Neural crest cell (in vitro differentiated cells): Measurements from ENCODE around the gene SEMA4A. TPM values are rescaled to one million over a fixed set of nuclear protein-coding genes. Genes with fewer than 3 reads are reported as not detected.

ENCODE experiments used
- DNase-seq: peaks from one replicate; pipeline ENCODE4 v3.0.0; 2021; ENCODE audit warnings: low read depth, mixed read lengths, low spot score
- H3K27ac Mint-ChIP-seq: one replicate; pipeline ENCODE4 v1.8.0; 2021; ENCODE audit warnings: mild to moderate bottlenecking, mixed read lengths; ENCODE audit not compliant: unreplicated experiment
- H3K27me3 Mint-ChIP-seq: 2 replicates; pipeline ENCODE4 v1.8.0; 2021; ENCODE audit warnings: low read depth, mild to moderate bottlenecking, mixed read lengths
- H3K36me3 Mint-ChIP-seq: 2 replicates; pipeline ENCODE4 v1.8.0; 2021; ENCODE audit warnings: low read depth, mild to moderate bottlenecking, mixed read lengths
- H3K4me1 Mint-ChIP-seq: 2 replicates; pipeline ENCODE4 v1.8.0; 2021; ENCODE audit warnings: mixed read lengths
- H3K4me3 Mint-ChIP-seq: one replicate; pipeline ENCODE4 v1.8.0; 2021; ENCODE audit warnings: mild to moderate bottlenecking, mixed read lengths
- H3K9me3 Mint-ChIP-seq: 2 replicates; pipeline ENCODE4 v1.8.0; 2021; ENCODE audit warnings: mixed read lengths
- total RNA-seq: library from RNA; stranded (reverse); gene quantifications from 2 replicates; pipeline ENCODE4 v1.2.1, GENCODE V29; 2021
- TF ChIP-seq, protein P1 (sequence below): fragments of 200-600 bp; sonication (generic); conservative IDR thresholded peaks from 2 replicates; pipeline ENCODE4 v1.5.0; 2021; ENCODE audit warnings: antibody characterized with exemption, mild to moderate bottlenecking

The SEMA4A gene
- total RNA-seq, 1 donor from 2014 or later, result 1.3 TPM

DNA sequence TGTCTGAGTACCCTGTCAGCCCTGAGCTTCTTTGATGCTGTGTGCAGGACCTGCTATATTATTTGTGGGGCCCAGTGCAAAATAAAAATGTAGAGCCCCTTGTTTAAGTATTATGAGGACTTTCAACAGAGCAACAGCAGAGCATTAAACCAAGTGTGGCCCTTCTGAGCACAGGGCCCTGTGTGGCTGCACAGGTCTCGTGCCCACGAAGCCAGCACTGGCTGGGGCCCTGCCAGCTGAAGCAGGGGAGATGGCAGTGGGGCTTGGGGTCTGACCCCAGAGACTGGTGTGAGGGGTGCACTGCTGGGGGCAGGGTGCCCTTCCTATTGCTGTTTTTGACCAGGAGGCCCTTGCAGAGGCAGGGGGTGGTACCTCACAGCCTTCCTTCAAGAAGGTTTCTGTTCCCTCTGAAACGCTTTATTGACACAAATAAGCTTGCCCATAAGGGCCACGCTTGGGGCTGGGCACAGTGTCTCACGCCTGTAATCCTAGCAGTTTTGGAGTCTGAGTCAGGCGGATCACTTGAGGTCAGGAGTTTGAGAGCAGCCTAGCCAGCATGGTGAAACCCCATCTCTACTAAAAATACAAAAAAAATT, 2.2 kb upstream of the SEMA4A start:
- TF ChIP-seq, protein P1, sequence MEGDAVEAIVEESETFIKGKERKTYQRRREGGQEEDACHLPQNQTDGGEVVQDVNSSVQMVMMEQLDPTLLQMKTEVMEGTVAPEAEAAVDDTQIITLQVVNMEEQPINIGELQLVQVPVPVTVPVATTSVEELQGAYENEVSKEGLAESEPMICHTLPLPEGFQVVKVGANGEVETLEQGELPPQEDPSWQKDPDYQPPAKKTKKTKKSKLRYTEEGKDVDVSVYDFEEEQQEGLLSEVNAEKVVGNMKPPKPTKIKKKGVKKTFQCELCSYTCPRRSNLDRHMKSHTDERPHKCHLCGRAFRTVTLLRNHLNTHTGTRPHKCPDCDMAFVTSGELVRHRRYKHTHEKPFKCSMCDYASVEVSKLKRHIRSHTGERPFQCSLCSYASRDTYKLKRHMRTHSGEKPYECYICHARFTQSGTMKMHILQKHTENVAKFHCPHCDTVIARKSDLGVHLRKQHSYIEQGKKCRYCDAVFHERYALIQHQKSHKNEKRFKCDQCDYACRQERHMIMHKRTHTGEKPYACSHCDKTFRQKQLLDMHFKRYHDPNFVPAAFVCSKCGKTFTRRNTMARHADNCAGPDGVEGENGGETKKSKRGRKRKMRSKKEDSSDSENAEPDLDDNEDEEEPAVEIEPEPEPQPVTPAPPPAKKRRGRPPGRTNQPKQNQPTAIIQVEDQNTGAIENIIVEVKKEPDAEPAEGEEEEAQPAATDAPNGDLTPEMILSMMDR, result no peak
- Mint-ChIP-seq H3K27me3 (peaks cover 35% of the 10 kb centered on the region), H3K27ac (no peak overlapping the region), H3K4me3 (no peak overlapping the region), H3K4me1 (peaks cover 14% of the 10 kb centered on the region), H3K9me3 (no peaks in the 10 kb centered on the region), H3K36me3 (no peaks in the 10 kb centered on the region)
- no peak for DNase-seq

DNA sequence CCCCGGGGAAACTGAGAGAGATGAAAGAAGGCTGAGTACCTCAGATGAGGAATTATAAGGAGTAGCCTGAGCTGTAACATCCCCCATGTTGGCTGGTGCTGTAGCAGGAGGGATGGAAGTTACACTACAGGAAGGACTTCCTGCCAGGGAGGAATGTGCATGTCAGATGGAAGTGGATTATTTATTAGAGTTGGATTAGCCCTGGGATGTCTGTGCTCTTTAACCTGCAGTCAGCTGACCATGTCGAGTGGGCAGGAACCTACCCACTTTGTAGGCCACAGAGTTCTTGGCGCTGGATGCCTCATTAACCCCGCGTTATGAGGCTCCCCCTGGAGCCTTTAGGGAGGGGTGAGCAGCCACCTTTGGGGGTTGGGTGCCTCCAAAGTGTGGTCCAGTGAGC, 757 bp upstream of the SEMA4A start:
- Mint-ChIP-seq H3K27me3 (peaks cover 34% of the 10 kb centered on the region), H3K27ac (no peak overlapping the region), H3K36me3 (no peaks in the 10 kb centered on the region), H3K4me3 (no peak overlapping the region), H3K4me1 (peaks cover 9% of the 10 kb centered on the region), H3K9me3 (no peaks in the 10 kb centered on the region)
- TF ChIP-seq, protein P1, result no peak
- no peak for DNase-seq

DNA sequence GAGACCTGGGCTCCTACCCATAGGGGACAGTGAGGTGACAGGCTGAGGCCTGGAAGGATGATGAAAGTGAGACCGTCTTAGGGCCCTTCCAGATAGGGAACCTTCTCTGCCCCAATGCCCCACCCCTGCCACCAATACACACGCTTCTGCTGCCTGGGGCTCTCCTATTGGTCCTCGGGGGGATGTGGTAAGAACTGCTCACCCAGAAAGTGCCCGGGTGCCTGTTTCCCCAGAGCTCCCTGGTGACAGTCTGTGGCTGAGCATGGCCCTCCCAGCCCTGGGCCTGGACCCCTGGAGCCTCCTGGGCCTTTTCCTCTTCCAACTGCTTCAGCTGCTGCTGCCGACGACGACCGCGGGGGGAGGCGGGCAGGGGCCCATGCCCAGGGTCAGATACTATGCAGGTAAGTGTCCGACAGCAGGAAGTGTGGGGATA, 948 bp downstream of the SEMA4A start:
- no peaks in the 10 kb centered on the region for H3K36me3 Mint-ChIP-seq
- TF ChIP-seq, protein P1, result no peak
- H3K27me3 Mint-ChIP-seq, result peaks cover 23% of the 10 kb centered on the region
- no peak overlapping the region for H3K4me3 Mint-ChIP-seq
- H3K27ac Mint-ChIP-seq, result peak overlapping the region; percentile 2
- DNase-seq, result no peak
- peaks cover 9% of the 10 kb centered on the region for H3K4me1 Mint-ChIP-seq
- H3K9me3 Mint-ChIP-seq, result no peaks in the 10 kb centered on the region

DNA sequence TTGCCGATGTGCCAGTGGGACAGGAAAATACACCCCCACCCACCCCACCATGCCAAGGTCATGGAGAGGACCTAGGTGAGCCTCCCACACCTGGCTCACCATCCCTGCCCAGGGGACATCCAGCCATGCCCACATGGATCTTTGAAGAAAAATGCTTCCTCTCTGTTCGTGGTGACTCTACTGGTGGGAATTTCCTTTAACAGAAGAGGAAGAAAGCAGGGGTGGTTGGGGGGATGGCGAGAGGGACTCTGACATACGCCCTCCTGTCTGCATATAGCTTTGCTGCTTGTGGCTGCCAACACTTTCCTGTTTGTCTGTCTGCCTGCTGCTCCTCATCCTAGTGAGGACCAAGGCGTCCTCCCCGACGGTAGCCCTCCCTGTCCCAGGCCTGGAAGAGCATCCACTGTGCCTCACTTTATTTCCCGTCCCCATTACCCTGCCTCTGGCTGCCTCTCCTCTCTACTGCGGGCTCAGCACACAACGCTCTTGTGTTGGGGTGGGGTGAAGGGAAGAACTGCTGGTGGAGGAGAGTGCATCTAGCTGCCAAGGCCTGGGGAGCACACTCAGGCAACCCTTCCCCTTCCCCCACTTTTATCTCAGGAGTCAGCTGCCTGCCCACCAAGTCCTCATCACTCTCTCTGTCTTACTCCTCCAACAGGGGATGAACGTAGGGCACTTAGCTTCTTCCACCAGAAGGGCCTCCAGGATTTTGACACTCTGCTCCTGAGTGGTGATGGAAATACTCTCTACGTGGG, 2.5 kb downstream of the SEMA4A start:
- Mint-ChIP-seq H3K27me3 (peaks cover 10% of the 10 kb centered on the region), H3K27ac (no peak overlapping the region), H3K9me3 (no peaks in the 10 kb centered on the region), H3K4me1 (peaks cover 7% of the 10 kb centered on the region), H3K4me3 (no peak overlapping the region), H3K36me3 (no peaks in the 10 kb centered on the region)
- TF ChIP-seq, protein P1, result no peak
- no peak for DNase-seq

DNA sequence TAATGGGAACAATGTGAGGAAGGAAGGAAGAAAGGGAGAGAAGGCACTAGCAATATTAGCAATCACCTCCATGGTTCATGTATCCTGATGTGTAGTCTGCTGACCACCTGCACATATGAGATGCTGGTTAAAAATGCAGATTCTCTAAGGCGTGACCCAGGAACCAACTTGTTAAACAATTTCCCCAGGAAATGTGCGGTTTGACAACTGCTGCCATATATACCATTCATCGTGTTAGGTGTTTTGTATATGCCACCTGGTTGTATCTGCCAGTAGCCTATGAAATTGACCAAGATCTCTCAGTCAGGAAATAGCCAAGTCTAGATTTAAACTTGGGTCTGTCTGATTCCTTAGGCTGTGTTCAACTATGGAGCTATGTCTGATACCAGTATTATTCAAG, 4.1 kb downstream of the SEMA4A start:
- Mint-ChIP-seq H3K9me3 (no peaks in the 10 kb centered on the region), H3K27ac (no peak overlapping the region), H3K36me3 (no peaks in the 10 kb centered on the region), H3K4me1 (peaks cover 13% of the 10 kb centered on the region), H3K27me3 (peaks cover 7% of the 10 kb centered on the region), H3K4me3 (no peak overlapping the region)
- DNase-seq, result no peak
- TF ChIP-seq, protein P1, result no peak
